H1 (cell line): ENCODE results near the gene HEPHL1. TPM values are rescaled to one million over a fixed set of nuclear protein-coding genes. Genes with fewer than 3 reads are reported as not detected.

Source experiments
- ASH2L ChIP-seq: fragments of 200-600, 300-600 bp; sonication (generic); IDR thresholded peaks from one replicate; pipeline ENCODE4 v1.7.1; 2017; ENCODE audit warnings: low read length
- CBX8 ChIP-seq: fragments of 300-800, 300-1000 bp; sonication (generic); IDR thresholded peaks from 2 replicates; pipeline ENCODE4 v1.7.1; 2016; ENCODE audit warnings: low read depth, low read length, borderline replicate concordance
- CREB1 ChIP-seq: IDR thresholded peaks from 2 replicates; pipeline ENCODE4 v1.6.1; 2012; ENCODE audit warnings: inconsistent platforms
- EP300 ChIP-seq, 2 experiments: IDR thresholded peaks; 1 replicate in 1 of 2; 2 replicates in 1 of 2; pipeline ENCODE4 v1.6.1; 2011 to 2012; ENCODE audit warnings: low read depth in 2 of 2, low read length in 2 of 2, mild to moderate bottlenecking in 2 of 2, borderline replicate concordance in 1 of 2, inconsistent platforms in 1 of 2, moderate library complexity in 1 of 2
- KDM5A ChIP-seq: fragments of 200-600 bp; IDR thresholded peaks from 2 replicates; pipeline ENCODE4 v1.7.1; 2012; ENCODE audit warnings: mild to moderate bottlenecking, low read length, inconsistent platforms, mixed read lengths
- NANOG ChIP-seq: IDR thresholded peaks from 2 replicates; pipeline ENCODE4 v1.6.1; 2011; ENCODE audit warnings: low read length, low read depth, mild to moderate bottlenecking, inconsistent platforms; ENCODE audit not compliant: insufficient read depth, poor library complexity, severe bottlenecking
- SP2 ChIP-seq: IDR thresholded peaks from 2 replicates; pipeline ENCODE4 v1.6.1; 2012; ENCODE audit warnings: mild to moderate bottlenecking, low read length, inconsistent platforms
- polyA plus RNA-seq, 7 experiments: library from polyadenylated mRNA; depleted of rRNA in 3 of 7; stranded (reverse) in 5 of 7; unstranded in 2 of 7; fragments of >200 nt in 5 of 7; fragments of 200-250 nt in 2 of 7; gene quantifications; 1 replicate in 5 of 7; 2 replicates in 1 of 7; 4 replicates in 1 of 7; pipeline versions ENCODE4 v1.2.1 to v1.2.3, GENCODE V29; 2011 to 2013; ENCODE audit warnings: missing spikeins in 2 of 7, mixed read lengths in 2 of 7
- total RNA-seq: library from RNA; stranded (reverse); fragmentation: NEBNext Ultra II Directional; extraction: Animal tissue kit (Norgen Biotek cat#: 25700); gene quantifications from 2 replicates; pipeline ENCODE4 v1.2.1, GENCODE V29; 2021
- TF ChIP-seq, protein P1 (sequence below): fragments of 300-600 bp; sonication (generic); IDR thresholded peaks from 2 replicates; pipeline ENCODE4 v1.7.1; 2012; ENCODE audit warnings: low read length, moderate library complexity, mild to moderate bottlenecking, inconsistent platforms; ENCODE audit not compliant: insufficient replicate concordance

The HEPHL1 gene
- total and polyA plus RNA-seq, 2 of the 8 experiments (the other 6 are each of a cell fraction or from before 2014, with no cell fraction given): 0.09 to 0.11 TPM

DNA sequence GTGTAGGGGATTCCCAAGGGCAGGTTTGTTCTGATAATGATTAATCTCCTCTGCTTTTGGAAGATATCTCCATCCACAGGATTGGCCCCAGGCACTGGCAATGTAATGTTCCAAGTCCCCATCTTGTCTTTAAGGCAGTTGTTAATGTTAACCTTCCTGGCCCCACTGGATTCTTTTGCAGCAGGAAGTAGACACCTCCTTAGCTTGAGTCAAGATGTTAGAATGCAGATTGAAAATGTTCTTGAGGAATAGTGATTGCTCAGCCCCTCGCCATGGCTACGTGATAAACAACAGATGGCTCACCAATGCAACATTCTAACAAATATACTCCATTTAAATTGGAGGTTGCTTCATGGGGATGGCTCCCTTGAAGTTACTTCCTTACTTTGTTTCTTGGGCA is 7.3 kb downstream of the HEPHL1 start (continued):
- TF ChIP-seq, protein P1, sequence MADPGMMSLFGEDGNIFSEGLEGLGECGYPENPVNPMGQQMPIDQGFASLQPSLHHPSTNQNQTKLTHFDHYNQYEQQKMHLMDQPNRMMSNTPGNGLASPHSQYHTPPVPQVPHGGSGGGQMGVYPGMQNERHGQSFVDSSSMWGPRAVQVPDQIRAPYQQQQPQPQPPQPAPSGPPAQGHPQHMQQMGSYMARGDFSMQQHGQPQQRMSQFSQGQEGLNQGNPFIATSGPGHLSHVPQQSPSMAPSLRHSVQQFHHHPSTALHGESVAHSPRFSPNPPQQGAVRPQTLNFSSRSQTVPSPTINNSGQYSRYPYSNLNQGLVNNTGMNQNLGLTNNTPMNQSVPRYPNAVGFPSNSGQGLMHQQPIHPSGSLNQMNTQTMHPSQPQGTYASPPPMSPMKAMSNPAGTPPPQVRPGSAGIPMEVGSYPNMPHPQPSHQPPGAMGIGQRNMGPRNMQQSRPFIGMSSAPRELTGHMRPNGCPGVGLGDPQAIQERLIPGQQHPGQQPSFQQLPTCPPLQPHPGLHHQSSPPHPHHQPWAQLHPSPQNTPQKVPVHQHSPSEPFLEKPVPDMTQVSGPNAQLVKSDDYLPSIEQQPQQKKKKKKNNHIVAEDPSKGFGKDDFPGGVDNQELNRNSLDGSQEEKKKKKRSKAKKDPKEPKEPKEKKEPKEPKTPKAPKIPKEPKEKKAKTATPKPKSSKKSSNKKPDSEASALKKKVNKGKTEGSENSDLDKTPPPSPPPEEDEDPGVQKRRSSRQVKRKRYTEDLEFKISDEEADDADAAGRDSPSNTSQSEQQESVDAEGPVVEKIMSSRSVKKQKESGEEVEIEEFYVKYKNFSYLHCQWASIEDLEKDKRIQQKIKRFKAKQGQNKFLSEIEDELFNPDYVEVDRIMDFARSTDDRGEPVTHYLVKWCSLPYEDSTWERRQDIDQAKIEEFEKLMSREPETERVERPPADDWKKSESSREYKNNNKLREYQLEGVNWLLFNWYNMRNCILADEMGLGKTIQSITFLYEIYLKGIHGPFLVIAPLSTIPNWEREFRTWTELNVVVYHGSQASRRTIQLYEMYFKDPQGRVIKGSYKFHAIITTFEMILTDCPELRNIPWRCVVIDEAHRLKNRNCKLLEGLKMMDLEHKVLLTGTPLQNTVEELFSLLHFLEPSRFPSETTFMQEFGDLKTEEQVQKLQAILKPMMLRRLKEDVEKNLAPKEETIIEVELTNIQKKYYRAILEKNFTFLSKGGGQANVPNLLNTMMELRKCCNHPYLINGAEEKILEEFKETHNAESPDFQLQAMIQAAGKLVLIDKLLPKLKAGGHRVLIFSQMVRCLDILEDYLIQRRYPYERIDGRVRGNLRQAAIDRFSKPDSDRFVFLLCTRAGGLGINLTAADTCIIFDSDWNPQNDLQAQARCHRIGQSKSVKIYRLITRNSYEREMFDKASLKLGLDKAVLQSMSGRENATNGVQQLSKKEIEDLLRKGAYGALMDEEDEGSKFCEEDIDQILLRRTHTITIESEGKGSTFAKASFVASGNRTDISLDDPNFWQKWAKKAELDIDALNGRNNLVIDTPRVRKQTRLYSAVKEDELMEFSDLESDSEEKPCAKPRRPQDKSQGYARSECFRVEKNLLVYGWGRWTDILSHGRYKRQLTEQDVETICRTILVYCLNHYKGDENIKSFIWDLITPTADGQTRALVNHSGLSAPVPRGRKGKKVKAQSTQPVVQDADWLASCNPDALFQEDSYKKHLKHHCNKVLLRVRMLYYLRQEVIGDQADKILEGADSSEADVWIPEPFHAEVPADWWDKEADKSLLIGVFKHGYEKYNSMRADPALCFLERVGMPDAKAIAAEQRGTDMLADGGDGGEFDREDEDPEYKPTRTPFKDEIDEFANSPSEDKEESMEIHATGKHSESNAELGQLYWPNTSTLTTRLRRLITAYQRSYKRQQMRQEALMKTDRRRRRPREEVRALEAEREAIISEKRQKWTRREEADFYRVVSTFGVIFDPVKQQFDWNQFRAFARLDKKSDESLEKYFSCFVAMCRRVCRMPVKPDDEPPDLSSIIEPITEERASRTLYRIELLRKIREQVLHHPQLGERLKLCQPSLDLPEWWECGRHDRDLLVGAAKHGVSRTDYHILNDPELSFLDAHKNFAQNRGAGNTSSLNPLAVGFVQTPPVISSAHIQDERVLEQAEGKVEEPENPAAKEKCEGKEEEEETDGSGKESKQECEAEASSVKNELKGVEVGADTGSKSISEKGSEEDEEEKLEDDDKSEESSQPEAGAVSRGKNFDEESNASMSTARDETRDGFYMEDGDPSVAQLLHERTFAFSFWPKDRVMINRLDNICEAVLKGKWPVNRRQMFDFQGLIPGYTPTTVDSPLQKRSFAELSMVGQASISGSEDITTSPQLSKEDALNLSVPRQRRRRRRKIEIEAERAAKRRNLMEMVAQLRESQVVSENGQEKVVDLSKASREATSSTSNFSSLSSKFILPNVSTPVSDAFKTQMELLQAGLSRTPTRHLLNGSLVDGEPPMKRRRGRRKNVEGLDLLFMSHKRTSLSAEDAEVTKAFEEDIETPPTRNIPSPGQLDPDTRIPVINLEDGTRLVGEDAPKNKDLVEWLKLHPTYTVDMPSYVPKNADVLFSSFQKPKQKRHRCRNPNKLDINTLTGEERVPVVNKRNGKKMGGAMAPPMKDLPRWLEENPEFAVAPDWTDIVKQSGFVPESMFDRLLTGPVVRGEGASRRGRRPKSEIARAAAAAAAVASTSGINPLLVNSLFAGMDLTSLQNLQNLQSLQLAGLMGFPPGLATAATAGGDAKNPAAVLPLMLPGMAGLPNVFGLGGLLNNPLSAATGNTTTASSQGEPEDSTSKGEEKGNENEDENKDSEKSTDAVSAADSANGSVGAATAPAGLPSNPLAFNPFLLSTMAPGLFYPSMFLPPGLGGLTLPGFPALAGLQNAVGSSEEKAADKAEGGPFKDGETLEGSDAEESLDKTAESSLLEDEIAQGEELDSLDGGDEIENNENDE: no peak
- no peak for TF ChIP-seq NANOG
- TF ChIP-seq KDM5A: no peak
- TF ChIP-seq SP2: no peak
- no peak for TF ChIP-seq EP300 (IDR thresholded peaks at IDR 0.05; ENCODE audit: borderline replicate concordance in 1 of 2, low read depth in 2 of 2, low read length in 2 of 2)
- no peak for TF ChIP-seq CBX8
- TF ChIP-seq ASH2L: no peak
- TF ChIP-seq CREB1: no peak
- TF ChIP-seq, all 59 proteins: peak for 0
